Stimulated activated CD4-positive, alpha-beta T cell treated with anti-CD3 and anti-CD28 coated beads, Interleukin-1b, Interleukin-23, amount 100 ng/mL, for 48 hours (primary cell): Measurements from ENCODE around the gene PEPD.

Experiments used
- DNase-seq: peaks from one replicate; pipeline ENCODE4 v3.0.0-alpha.2; 2020

Gene PEPD

DNA sequence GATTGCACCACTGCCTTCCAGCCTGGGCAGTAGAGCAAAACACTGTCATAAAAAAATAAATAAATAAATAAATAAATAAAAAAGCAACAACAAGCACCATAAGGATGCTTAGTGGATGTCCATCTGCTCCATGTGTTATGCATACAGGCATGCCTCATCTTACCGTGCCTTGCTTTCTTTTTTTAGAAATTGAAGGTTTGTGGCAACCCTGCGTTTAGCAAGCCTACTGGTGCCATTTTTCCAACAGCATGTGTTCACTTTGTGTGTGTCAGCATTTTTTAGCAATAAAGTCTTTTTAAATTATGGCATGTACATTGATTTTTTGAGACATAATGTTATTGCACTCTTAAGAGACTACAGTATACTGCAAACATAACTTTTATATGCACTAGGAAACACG is 68.3 kb downstream of the PEPD start:
- DNase-seq = no peak

DNA sequence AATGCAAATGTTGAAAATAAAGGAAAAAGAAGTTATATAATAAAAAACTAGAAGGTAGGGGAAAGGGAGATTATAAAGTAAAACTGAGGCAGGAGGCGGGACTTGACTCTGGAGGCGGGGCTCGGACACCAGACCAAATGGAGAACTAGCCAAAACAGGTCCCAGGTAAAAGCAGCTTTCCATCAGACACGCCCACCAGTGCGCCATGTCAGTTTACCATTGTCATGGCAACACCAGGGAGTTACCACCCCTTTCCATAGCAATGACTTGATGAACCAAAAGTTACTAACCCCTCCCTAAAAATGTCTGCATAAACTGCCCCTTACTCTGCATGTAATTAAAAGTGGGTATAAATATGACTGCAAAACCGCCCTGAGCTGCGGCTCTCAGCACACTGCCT is 70.9 kb downstream of the PEPD start:
- DNase-seq = no peak

DNA sequence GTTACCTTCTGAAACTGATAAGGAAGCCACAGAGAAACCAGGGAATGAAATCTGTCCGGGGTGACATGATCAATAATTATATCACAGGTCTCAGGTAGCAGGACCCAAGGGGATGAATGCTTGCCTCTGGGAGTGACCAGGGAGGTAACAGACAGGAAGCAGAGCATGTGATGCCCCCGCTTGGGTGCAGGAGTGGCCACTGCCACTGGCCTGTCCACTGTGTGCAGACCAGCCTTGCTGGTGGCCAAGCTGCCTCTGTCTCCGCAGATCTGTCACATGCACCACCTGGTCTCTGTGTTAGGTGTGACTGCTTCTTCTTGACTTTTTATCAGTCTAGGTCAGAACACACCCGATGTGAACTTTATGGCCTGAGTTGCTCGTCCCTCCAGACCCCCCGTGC is 71.8 kb downstream of the PEPD start:
- DNase-seq = no peak

DNA sequence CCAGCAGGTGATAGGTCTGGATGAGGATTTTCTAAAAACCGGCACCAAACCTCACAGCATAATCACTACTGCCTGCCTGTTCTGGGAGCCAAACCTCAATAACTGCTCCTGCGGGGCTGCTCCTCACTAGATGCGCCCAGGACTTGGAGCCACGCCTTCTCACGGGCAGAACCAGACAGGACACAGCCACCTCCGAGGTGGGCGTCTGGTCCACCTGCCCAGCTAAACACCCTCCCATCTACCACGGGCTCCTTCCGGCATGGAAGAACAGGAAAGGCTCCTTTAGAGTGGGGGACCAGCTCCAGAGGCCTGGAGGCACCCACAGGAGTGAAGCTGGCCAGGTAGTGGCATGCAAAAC is 73.5 kb downstream of the PEPD start:
- no peak for DNase-seq

DNA sequence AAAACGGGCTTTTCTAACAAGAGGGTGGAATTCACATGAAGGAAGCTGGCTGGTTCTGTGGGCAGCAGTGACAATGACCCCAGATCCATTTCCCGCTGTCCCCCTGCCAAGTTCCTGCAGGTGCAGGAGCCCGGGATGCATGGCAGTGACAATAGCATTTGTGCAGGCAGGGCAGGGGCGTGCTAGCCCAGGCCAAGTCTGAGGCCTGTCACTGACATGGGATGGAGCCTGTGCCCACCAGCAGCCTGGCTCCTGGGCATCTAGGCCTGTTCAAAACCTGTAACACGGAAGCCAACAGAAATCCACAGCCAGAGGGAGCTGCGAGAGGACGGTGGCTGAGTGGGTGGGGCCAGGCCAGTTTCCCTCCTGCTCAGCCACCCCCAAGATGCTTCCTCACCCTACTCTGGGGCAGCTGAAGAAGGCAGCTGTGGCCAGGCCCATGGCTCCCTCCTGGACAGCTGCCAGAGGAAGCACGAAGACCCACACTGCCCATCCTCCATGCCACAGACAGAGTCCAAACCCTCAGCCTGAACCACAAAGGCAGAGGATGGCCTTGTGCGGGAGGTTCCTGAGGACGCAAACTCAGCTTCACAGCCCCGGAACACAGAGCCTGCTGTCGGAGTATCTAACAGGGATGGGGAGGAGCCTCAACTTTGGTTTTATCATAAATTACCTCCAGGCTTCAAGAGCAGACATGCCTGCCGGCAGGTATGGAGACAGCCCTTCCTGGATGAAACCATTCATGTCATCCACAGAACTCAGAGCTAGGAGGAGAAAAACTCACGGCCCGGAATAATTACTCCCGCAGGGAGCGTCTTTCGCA is 74.0 kb downstream of the PEPD start:
- DNase-seq = no peak

DNA sequence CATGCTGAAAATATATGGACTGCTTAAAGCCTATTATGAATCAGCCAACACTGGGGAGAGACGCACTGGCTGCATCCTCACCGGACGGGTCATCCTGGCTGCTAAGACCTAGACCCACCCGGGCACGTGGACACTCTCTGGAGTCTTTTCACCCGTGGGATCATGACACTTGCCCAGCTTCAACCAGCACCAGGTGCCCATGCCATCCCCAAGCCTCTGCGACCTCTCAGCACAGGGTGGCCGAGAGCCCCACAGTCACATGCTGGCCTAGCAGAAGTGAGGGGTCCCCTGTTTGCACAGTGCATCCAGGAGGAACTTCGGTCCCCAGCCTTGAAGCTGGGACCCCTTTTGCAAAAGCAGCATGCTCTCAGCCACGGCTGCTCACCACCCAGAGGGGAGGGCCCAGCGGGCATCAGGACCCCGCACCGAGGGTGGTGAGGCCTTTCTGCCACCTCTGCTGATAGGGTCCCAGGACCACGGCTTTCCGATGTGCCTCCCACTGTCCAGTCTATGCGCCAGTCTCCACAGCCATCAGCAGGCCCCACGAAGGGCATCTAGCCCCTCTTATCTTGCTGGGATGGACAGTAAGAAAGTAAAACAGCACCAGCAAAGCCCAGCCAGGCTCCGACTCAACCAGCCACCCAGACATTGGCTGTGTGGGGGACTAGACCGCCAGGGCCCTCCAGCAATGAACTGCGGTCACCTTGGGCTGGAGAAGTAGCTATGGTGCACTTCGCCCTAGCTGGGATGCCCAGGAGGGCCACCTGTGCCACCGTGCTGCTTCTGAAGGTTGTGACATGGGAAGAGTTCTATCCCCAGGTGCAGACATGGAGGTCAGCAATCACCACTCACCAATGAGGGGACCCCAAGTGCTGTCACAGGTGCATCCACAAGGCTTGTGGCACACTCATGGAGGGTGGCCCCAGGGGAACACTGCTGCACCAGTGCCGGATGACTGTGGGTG is 75.0 kb downstream of the PEPD start:
- no peak for DNase-seq

DNA sequence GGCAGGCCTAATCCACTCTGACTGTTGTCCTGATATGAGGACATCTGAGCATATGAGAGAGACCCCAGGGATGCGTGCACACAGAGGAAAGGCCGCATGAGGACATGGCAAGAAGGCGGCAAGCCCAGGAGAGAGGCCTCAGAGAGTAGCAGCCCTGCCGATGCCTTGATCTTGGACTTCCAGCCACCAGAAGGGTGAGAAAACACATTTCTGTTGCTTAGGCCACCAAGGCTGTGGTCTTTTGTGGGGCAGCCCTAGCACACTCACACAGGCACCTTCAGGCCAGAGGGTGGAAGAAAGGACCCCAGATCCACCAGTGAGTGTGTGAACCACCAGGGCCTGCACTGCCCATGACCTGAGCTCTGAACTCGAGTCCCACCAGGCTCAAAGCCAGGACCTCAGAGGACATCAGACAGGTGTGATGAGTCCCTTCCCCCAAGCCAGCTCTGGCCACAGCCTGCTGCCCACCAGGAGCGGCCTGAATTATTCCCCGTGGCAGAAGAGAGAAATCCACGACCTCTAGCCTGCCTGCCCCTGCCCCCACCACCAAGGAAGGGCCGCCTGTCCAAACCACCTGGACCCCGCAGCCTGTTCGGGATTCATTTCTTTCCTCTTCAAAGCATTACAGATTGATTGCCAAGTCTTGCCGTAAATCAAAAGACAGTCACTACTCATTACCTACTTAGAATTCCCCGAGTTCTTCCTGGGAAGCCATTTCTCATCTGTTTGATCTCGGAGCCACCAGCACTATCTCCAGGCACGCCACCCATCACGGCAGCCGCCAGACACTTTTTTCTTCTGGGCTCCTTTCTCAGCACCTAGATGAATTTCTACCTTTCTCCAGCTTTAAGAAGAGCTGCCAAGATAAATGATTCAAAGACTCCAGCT is 75.9 kb downstream of the PEPD start:
- DNase-seq = no peak

DNA sequence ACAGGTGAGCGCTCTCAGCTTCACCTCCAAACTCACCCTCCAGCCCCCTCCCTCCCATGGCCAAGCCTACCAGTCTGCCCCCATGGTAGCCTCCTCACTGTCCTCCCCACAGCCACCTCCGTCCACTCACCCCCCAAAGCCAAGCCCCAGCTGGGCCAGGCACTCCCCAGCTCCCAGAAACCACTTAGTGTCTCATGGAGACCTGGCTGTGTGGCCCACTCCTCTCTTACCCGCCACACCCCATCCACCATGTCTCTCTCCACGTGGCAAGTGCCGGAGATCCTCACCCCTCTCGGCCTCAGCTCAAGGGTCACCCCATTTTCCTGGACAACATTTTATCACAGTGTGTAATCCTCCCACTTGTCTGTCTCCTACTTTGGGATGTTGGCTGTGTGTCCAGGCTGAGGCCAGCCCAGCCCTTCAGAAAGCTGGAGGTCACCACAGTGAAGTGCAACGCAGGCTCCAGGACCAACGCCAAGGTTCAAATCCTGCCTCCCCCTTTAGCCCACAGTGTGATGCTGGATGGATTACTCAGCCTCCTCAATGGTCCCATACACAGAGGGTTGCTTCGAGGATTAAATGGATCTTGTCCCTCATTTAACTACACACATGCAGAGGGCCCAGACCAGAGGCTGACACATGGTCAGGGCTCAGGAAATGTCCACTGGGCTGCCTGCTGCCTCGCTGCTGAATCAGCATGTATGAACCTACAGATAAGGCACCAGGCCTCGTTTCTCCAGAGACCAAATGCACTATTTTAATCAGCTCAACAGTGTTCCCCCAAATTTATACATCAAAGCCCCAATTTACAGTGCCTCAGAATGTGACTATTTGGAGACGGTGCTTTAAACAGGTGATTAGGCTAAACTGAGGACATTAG is 76.8 kb downstream of the PEPD start:
- DNase-seq = no peak

DNA sequence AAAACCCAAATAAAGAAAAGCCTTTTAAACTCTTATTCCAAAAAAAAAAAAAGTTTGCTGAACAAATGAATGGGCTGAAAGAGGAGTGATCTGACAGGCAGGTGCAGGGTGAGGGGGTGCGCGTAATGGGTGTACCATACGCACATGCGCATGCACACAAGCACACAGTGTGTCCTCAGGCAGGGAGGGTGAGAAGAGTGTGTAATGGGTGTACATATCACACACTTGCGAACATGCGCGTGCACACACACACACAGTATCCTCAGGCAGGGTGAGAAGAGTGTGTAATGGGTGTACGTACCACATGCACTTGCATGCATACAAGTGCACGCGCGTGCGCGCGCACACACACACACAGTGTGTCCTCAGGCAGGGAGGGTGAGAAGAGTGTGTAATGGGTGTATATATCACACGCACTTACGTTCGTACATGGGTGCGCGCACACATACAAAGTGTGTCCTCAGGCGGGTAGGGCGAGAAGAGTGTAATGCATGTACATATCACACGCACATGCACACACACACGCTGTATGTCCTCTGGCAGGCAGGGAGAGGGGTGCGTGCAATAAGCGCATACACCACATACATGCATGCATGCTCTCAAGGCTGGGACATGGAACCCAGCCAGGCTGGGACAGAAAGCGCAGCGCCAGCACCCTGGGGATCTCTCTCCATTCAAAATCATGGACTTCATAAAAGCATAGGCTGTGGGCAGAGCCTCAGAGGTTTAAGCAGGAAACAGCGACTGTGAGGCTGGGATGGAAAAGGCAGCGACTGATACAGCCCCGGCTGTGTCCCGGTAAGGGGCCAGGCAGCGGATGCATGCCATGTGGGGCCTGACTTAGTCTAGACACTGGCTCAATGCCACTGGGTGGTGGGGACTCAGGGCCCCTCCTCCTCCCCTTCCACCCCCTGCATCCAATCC is 77.7 kb downstream of the PEPD start:
- DNase-seq = no peak

DNA sequence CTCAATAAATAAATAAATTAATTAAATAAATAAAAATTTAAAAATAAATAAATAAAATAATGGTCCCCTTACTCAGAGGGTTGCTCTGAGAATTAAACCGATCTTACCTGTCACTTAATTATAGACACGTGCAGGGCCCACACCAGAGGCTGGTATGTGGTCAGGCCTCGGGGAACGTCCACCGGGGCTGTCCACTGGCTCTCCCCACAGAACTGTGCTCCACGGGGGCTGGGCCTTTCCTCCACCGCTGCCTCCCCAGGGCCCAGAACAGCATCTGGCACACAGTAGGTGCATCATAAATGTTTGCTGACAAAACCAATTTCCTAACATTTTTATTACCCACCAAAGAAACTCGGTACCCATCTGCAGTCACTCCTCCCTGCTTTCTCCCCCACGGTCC is 78.9 kb downstream of the PEPD start:
- DNase-seq = no peak

DNA sequence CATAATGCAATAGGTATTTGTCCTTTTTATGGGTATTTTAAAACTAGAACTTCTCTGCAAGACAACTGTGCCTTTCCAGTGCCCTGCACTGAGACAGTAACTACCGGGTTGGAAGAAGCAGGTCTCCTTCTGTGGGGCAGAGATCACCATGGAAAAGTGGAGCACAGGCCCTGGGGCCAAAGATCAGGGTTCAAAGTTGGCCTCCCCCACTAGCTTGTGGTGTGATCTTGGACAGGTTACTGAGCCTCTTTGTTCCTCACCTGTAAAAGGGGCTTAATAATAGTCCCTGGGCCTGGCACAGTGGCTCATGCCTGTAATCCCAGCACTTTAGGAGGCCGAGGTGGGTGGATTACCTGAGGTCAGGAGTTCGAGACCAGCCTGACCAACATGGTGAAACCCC is 79.8 kb downstream of the PEPD start:
- no peak for DNase-seq

DNA sequence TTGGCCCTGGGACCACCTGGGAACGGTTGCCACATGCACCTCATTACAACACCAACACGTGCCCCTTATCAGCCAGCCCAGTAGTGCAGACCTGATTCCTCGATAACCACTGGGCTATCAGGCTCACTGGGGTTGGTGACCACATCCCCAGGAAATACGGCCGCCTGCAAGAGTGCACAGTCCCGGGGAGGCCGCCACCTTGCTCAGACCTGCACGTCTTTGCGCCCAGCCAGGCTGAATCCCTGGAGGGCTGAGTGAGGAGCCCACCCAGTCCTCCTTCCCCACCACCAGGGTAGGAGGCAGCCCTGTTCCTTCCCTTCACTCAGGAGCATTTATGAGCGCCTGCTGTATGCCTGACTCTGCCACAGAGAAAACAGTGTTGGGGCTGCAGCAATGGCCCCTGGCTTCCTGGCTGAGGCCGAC is 80.3 kb downstream of the PEPD start:
- DNase-seq = no peak

DNA sequence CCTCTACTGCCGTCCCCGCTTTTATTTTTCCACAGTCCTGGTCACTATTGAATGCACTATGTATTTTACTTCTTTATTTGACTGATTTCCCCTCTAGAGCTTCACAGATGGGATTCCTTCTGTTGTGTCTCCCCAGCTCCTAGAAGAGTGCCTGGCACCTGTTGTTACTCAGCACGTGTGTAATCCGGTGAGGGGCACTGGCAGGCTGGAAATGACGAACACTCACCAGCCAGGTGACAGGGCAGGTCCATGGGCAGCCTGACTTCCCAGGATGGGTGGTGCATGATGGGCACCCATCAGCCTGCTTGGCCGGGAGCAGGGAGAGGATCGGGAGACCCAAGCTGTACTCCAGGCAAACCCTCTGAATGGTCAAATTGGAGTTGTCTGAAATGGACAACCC is 80.9 kb downstream of the PEPD start:
- no peak for DNase-seq

DNA sequence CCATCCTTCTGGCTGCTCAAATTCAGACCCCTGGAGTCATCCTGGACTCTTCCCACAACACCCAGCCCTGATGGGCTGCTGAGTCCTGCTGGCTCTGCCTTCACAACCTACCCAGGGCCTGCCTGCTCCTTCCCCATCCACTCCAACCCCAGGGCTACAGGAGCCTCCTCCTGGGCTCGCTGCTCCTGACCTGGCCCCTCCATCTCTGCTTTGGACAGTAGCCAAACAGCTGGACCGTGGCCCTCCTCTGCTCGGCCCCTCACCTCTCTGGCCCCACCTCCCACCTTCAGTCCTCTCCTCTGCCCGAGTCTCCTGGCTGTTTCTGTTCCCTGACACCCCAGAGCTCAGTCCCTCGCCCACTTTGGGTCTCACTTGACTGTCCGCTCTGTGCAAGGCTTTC is 81.3 kb downstream of the PEPD start:
- DNase-seq = no peak

DNA sequence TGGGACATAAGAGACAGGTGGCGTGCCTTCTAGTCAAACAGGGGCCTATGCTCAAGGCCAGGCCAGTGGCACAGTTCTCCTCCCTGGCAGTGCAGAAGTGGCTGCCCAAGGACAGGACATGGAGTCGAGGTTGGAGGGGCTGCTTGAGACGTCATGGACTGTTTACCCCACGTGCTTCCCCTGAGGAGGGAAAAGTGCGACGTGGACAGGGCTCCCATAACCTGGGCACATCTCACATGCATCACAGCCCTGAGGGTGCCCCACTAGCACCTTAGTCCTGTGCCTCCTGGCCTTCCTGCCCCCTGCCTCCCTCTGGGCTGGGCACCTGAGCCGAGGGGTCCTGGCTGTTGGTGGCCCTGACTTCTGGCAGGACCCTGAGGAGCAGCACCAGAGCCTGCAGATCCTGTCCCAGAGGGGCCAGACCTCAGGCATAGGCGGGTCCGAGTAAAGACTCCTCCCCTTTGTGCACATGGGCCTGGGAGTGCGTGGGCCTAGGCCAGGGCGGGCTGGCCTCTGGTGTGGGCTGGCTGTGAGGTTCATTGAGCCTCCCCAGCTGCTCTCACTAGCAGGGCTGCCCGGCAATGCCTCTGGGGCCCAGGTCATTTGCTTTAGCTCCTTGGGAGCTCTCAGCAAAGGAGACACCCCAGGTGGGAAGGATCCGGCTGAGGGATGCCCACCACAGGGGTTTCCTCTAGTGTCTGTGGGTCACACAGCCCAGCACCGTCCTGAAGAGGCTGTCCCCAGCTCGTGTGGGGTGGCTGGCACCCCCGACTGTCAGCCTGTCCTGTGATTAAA is 82.4 kb downstream of the PEPD start:
- DNase-seq = no peak

DNA sequence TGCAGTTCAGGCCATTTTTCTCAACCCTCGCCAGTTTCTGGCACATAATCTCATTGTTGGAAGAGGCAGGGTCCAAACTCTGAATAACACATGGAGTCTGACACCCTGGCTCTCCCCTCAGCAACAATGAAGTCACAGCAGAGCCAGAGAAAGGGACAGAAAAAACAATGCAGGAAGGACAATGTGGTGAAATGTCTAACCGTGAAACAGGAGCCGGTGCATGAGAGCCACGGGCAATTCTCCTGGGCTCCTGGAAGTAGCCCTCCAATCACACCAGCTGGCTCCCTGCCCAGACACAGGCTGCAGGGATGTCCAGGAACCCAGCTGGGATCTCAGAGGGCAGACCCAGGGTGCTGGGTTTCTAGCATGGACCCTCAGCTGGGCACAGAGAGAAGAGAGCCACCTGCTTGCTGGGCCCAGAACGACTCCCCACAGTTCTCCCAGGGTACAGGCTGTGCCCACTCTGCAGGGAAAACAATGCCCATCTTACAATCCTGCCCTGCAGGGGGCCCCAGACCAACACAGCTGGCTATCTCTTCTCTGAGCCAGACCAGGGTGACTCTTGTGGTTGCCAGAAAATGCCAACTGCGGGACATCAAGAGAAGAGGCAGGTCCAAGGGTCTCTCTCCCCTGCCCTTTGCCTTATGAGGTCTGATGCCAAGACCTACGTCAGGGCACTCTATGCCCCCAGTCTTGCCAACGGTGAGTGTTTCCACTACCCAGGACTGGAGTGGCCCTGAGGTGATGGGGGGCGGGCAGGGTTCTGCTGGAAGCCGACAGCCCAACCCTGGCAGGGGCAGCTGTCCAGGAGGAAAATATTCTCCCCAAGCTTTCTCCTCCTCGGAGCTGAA is 83.5 kb downstream of the PEPD start:
- DNase-seq = no peak

DNA sequence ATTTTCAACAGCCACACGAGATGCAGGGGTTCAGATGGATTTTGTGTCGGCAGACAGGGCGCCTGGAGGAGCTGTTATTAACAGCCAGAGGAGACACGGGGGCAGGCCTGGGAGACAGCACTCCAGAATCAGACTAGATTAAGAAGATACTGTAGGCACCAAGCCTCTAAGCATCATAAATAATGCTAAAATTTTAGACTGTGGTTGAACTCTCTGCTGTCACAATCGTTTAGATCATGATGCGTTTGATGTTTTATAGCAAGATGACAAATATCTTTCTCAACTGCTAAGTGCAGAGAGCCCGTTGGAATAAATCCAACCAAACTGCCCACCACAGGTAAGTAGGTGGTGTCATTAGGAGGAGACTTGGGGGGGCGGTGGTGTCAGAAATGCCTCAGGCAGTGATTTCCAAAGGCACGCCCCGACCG is 84.2 kb downstream of the PEPD start:
- no peak for DNase-seq

DNA sequence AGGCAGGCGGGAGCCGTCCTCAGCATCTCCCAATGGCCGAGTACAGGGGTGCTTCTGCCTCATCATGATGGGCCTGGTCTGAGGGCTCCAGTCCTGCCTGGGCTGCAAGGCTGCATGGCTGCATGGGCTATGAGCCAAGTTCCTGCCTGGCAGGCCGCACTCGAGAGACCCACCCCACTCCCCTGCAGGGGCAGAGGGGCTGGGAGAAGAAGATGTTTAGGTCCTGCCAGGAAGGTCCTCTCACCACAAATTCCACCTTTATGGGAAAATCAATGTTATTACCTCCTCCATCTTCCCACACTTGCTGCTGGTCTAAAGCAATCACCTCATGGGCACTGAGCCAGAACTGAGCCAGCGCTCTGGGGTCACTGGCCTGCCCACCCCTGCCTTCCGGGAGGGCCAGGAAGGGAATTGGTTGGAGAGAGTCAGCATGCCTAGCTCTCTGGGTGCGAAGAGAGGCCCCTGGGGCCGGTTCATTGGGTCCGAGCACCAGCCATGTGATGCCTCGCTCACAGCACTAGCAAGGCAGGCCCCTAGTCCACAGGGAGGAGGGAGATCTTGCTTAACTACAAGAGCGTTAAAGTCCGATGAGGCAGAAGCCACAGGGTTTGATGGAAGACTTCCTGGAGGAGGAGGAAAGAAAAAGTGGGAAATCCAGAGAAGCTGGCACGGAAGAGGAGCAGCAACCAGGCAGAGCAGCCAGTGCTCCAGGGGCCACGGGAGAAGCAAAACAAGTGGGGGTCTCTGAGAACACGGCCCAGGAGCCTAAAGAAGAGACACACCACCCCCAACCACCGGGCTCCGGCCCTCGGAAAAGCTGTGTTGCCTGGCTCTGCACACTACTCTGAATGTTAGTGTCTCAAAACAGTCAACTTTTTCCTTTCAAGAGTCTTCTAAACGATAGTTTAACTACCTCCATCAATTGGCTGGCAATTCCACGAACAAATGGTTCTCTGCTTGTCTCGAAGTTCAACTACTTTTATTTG is 84.9 kb downstream of the PEPD start:
- DNase-seq = no peak
